T-helper 1 cell treated with Interleukin-12 subunit alpha and Interleukin-12 subunit beta and Interleukin-4 antibody, amounts not matched to agents 30 μg/mL and 1 μg/mL, for 36 hours (primary cell): Measurements from ENCODE around the gene PSMD3.

Experiments used
- H3K27ac Mint-ChIP-seq: one replicate; pipeline ENCODE4 v1.8.0; 2021; ENCODE audit warnings: mild to moderate bottlenecking, mixed read lengths
- H3K27me3 Mint-ChIP-seq: one replicate; pipeline ENCODE4 v1.8.0; 2021; ENCODE audit warnings: low read depth, mixed read lengths
- H3K36me3 Mint-ChIP-seq: one replicate; pipeline ENCODE4 v1.8.0; 2021; ENCODE audit warnings: low read depth, mixed read lengths
- H3K4me1 Mint-ChIP-seq: one replicate; pipeline ENCODE4 v1.8.0; 2021; ENCODE audit warnings: low read depth, mixed read lengths
- H3K4me3 Mint-ChIP-seq: one replicate; pipeline ENCODE4 v1.8.0; 2021; ENCODE audit warnings: mild to moderate bottlenecking, moderate library complexity, mixed read lengths
- H3K9me3 Mint-ChIP-seq: one replicate; pipeline ENCODE4 v1.8.0; 2021; ENCODE audit warnings: mixed read lengths

PSMD3 gene

DNA sequence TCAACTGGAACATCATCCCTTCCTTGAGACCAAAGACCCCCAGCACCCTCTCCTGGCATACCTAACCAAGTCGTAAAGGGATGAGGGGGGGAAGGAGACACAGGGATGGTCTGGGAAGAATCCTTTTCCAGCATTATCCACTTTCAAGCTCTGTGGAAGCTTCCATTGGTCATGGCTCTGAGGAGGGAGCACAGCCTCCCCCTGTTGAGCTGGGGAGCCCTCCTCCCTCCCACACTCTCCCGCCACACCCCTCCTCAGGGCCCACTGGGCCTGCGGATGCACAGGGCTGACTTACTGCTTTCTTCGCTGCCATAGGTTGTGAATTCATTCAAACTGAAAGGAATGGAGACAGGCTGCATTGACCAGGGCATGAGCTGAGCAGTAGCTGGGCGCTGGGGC, 47.0 kb downstream of the PSMD3 start:
- Mint-ChIP-seq H3K27ac (no peak overlapping the region), H3K27me3 (no peaks in the 10 kb centered on the region), H3K9me3 (no peaks in the 10 kb centered on the region), H3K4me3 (no peak overlapping the region), H3K4me1 (peaks cover 14% of the 10 kb centered on the region), H3K36me3 (peaks cover 45% of the 10 kb centered on the region)

DNA sequence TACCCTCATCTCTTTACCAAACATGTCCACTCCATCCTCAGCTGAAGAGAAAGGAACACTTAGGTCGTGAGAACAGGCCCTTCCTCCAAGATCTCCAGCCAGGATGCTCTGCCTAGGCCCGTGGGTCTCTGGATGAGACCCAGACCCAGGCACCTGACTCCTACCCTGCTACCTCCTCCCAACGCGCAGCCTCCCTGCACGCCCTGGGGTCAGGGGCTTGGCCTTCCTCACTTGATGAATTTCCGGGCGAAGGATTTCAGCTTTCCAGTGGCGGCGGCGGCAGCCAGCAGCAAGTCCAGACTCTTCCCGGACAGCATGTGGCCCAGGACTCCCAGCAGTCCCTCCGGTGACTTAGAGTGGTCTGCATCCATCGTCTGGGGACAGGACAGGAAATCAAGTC, 48.0 kb downstream of the PSMD3 start:
- H3K36me3 Mint-ChIP-seq: peaks cover 43% of the 10 kb centered on the region
- H3K27me3 Mint-ChIP-seq: no peaks in the 10 kb centered on the region
- no peak overlapping the region for H3K4me3 Mint-ChIP-seq
- no peak overlapping the region for H3K27ac Mint-ChIP-seq
- peaks cover 14% of the 10 kb centered on the region for H3K4me1 Mint-ChIP-seq
- no peaks in the 10 kb centered on the region for H3K9me3 Mint-ChIP-seq

DNA sequence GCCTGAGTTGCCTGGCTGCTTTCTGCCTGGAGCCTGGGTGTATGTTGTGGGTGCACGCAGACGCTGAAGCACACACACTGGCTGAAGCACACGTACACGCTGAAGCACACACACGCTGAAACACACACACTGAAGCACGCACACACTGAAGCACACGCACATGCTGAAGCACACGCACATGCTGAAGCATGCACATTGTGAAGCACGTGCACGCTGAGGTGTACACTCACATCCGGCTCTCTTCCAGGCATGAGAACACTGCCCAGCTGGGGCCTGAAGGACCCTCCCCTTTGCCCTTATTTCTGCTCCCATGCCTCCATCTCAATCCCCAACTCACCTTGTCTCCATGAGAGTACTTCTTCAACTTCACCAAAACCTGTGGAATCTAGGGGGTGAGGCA, 51.1 kb downstream of the PSMD3 start:
- Mint-ChIP-seq H3K9me3 (no peaks in the 10 kb centered on the region), H3K36me3 (peaks cover 34% of the 10 kb centered on the region), H3K4me1 (peaks cover under 1% of the 10 kb centered on the region), H3K27me3 (no peaks in the 10 kb centered on the region), H3K4me3 (no peak overlapping the region), H3K27ac (no peak overlapping the region)

DNA sequence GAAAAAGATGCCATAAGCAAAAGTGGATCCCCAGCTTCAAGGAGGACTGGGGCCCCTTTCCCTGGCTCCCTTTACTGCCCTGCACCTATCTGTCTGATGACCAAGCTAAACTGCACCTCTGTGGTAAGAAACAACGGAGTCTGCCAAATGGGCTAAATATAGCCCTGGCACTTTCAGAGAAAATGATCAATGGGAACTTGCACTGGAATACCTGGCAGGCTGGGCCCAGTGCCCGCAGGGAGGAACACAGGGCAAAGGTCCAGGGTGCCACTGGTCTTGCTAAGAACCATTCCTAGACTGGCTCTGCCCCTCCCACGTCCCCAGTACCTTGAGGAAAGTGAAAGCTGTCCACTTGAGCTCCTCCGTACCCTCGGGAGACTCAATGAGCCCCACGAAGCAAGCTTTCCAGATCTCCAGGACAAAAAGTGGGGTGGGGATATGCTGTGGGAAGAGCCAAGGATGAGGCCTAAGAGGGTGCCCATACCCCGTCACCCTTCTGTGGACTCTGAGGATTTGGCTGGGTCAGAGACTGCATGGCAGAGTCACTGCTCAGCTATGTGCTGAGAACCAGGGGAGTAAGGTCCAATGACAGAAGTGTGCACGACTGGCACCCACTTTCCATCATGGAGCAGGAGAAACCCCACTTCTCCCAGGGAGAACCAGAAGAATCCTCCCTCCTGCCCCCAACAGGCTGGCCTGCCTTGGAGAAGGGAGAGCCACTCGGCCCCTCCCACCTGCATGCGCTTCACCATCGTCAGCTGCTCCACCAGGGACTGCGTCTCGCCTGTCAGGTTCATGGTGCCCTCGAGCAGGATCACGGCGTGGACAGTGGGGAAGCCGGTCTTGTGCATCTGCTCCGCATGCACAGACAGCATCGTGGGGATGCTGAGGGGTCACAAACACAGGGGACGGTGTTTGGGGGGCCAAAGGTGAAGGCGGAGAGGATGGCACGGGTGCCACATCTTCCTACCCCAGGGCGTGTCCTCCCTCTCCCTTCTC, 52.0 kb downstream of the PSMD3 start:
- H3K9me3 Mint-ChIP-seq: no peaks in the 10 kb centered on the region
- peaks cover 29% of the 10 kb centered on the region for H3K36me3 Mint-ChIP-seq

DNA sequence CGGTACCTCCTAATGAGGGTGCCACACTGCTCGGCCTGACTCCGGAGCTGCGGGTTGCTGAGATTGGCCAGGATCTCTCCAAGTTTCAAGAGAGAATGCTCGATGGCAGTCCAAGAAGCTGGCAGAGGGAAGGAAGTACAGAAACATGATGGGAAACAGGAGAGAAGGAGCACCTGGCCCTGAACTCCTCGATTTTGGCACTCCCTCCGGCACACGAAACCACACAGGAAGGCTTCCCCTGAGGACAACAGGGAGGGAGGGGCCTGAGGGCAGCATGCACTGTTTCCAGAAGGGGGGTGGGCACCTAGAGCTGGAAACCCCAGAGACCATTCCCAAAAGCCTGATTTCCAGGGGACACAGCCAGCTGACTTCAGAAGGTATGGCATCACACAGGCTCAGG, 52.7 kb downstream of the PSMD3 start:
- H3K27me3 Mint-ChIP-seq: no peaks in the 10 kb centered on the region
- no peak overlapping the region for H3K4me3 Mint-ChIP-seq
- H3K4me1 Mint-ChIP-seq: no peaks in the 10 kb centered on the region
- H3K36me3 Mint-ChIP-seq: peaks cover 29% of the 10 kb centered on the region
- no peaks in the 10 kb centered on the region for H3K9me3 Mint-ChIP-seq
- no peak overlapping the region for H3K27ac Mint-ChIP-seq

More for the DNA sequence above, 52.0 kb downstream of the PSMD3 start:
- Mint-ChIP-seq H3K27ac (no peak overlapping the region), H3K4me3 (no peak overlapping the region), H3K27me3 (no peaks in the 10 kb centered on the region), H3K4me1 (no peaks in the 10 kb centered on the region)

DNA sequence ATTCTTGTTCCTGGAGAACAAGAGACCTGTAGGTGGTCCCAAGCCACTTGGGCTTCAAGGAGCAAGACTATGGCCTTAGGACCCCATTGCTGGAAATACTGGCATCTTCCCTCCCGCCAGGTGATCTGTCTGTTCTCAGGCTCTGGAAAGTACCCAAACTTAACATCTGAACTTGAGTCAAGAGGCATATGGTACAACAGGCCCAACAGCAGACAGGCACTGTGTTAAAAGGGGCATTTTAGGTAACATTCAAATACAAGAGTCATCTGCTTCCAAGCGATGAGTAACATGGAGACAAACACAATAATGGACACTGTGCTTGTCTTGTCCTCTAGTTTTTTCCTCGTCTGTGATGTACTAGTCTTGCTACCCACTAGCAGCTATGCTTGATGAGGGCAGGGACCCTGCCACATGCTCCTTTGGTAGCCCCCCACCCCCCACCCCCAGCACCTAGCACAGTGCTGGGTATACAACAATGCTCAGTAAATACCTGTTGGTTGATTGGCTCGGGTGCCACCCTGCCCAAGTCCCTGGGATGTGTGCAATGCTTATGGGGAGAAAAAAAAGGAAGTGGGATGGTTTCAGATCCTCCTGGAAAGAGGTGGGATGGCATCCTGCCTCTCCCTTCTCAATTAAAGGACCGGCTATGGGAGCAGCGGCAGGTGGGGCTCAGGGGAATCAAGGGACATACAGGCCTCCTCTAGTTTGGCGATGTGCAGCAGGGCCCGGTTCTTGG, 54.0 kb downstream of the PSMD3 start:
- Mint-ChIP-seq H3K9me3 (no peaks in the 10 kb centered on the region), H3K27ac (no peak overlapping the region), H3K4me1 (no peaks in the 10 kb centered on the region), H3K36me3 (peaks cover 21% of the 10 kb centered on the region), H3K27me3 (no peaks in the 10 kb centered on the region), H3K4me3 (no peak overlapping the region)

DNA sequence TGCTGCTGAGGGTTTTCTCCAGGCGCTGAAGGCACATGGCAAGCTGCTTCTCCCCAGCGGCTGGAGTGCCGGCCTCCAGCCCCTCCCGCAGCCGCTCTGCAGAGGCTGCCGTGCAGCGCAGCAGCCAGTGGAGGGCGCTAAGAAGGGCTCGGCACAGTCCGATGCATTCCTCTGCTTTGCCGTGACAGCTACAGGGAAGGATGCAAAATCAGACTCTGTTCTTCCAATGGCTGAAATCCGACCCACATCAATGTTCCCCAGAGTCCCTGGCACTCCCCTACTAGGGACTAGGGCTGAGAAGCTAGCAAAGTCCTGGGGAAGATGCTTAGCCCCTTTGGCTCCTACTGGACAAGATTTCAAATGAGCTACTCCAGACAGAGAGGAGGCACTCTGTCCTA, 54.6 kb downstream of the PSMD3 start:
- Mint-ChIP-seq H3K36me3 (peaks cover 18% of the 10 kb centered on the region), H3K9me3 (no peaks in the 10 kb centered on the region), H3K27me3 (no peaks in the 10 kb centered on the region), H3K4me1 (no peaks in the 10 kb centered on the region), H3K27ac (no peak overlapping the region), H3K4me3 (no peak overlapping the region)

DNA sequence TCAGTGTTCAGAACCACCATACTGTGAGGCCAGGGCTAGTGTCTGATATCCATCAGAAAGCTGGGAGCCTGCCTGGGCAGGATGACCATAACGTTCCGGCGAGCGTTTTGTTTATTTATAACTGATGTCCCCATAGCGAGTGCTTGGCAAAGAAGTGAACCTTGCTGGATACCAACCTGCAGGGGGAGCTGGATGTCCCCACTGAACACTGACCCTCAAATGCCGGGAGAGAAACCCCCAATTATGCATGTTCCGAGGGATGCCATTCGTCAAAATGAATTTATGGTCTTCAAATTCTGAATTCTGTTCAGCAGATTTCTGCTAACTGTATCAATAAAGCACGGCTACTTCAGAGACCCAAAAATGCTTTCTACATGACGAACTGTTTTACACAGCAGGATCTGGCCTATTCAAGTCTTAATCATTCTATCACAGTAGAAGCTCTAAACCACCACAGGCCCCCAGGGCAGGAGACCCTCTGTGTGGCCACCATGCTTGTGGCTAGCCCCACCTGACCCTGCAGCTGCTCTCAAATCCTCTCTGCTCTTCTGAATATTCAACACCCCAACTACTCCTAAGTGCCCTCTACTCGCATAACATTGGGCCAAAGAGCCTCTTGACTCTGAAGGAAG, 58.4 kb downstream of the PSMD3 start:
- Mint-ChIP-seq H3K9me3 (no peaks in the 10 kb centered on the region), H3K4me1 (no peaks in the 10 kb centered on the region), H3K27ac (no peak overlapping the region), H3K27me3 (no peaks in the 10 kb centered on the region), H3K36me3 (peaks cover 12% of the 10 kb centered on the region), H3K4me3 (no peak overlapping the region)

DNA sequence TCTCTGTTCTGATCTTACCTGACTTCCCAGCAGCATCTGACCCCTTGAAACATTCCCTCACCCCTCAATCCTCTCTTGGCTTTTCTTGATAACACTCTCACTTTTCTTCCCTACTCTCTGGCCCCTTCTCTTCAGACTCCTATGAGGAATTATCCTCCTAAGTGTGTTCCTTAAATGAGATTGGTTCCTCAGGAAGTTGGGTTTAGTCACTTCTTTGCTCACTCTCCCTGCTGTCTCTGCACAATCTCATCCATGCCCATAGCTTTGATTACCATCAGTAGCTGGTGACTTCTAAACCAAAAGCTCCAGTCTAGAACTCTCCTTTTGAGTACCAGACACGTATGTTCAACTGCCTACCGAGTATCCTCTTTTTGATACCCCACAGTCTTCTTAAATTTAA, 60.6 kb downstream of the PSMD3 start:
- H3K4me1 Mint-ChIP-seq: no peaks in the 10 kb centered on the region
- peaks cover 6% of the 10 kb centered on the region for H3K36me3 Mint-ChIP-seq
- no peak overlapping the region for H3K27ac Mint-ChIP-seq
- H3K27me3 Mint-ChIP-seq: no peaks in the 10 kb centered on the region
- no peaks in the 10 kb centered on the region for H3K9me3 Mint-ChIP-seq
- H3K4me3 Mint-ChIP-seq: no peak overlapping the region
